PFSK-1 (cell line): ENCODE data around the gene CCNA2.

ENCODE experiments used
- FOXP2 ChIP-seq: optimal IDR thresholded peaks from 2 replicates; pipeline ENCODE3; 2011; ENCODE audit warnings: borderline replicate concordance, control low read depth, inconsistent platforms; ENCODE audit not compliant: insufficient read depth; ENCODE audit errors: extremely low read length, extremely low read depth
- POLR2AphosphoS5 ChIP-seq: IDR thresholded peaks from 2 replicates; pipeline ENCODE4 v1.6.1; 2012; ENCODE audit warnings: low read depth, mild to moderate bottlenecking, control low read depth, low read length, moderate library complexity
- REST ChIP-seq, 2 experiments: IDR thresholded peaks; 2 replicates each; pipeline versions ENCODE4 v1.6.1 to v1.8.0; 2011 to 2012; ENCODE audit warnings: low read depth in 2 of 2, low read length in 2 of 2, control low read depth in 1 of 2, inconsistent platforms in 1 of 2, mild to moderate bottlenecking in 1 of 2, moderate library complexity in 1 of 2; ENCODE audit not compliant: insufficient read depth in 1 of 2
- SIN3A ChIP-seq: IDR thresholded peaks from 2 replicates; pipeline ENCODE4 v1.6.1; 2012; ENCODE audit warnings: mild to moderate bottlenecking, low read length, moderate library complexity, borderline replicate concordance; ENCODE audit not compliant: insufficient read depth
- TAF1 ChIP-seq: IDR thresholded peaks from 2 replicates; pipeline ENCODE4 v1.6.1; 2012; ENCODE audit warnings: low read length, control low read depth, borderline replicate concordance; ENCODE audit not compliant: insufficient read depth

CCNA2 gene

GRCh38 chr4:121811122-121811521, 12.6 kb downstream of the CCNA2 start:
- TF ChIP-seq POLR2AphosphoS5 (no peak), SIN3A (no peak), FOXP2 (no peak), REST (IDR thresholded peaks at IDR 0.05; ENCODE audit: insufficient read depth in 1 of 2, low read depth in 2 of 2, low read length in 2 of 2) (no peak), TAF1 (no peak)

- TF ChIP-seq POLR2AphosphoS5 = no peak
- no peak for TF ChIP-seq TAF1
- no peak for TF ChIP-seq REST (IDR thresholded peaks at IDR 0.05; ENCODE audit: insufficient read depth in 1 of 2, low read depth in 2 of 2, low read length in 2 of 2)
- no peak for TF ChIP-seq SIN3A
- no peak for TF ChIP-seq FOXP2
These were observed 17.3 kb downstream of the CCNA2 start for GRCh38 chr4:121806411-121806810.

GRCh38 chr4:121801715-121802075, 22.0 kb downstream of the CCNA2 start:
- no peak for TF ChIP-seq TAF1
- no peak for TF ChIP-seq REST (IDR thresholded peaks at IDR 0.05; ENCODE audit: insufficient read depth in 1 of 2, low read depth in 2 of 2, low read length in 2 of 2)
- TF ChIP-seq POLR2AphosphoS5 = no peak
- no peak for TF ChIP-seq SIN3A
- no peak for TF ChIP-seq FOXP2

GRCh38 chr4:121800961-121801714, 22.5 kb downstream of the CCNA2 start, which contains the start of gene EXOSC9:
Gene EXOSC9 (plus strand): TSS chr4:121801323. CDS start chr4:121801425, 102 bp downstream.
- TF ChIP-seq FOXP2 = no peak
- 0 out of 2 replicates have a peak, but pooled peaks have one; percentile 56 for TF ChIP-seq SIN3A
- peak; percentile 89 for TF ChIP-seq POLR2AphosphoS5
- peak; percentile 81; the same call in 1 of the 2 replicates for TF ChIP-seq TAF1

GRCh38 chr4:121800638-121800960, 23.1 kb downstream of the CCNA2 start:
- TF ChIP-seq POLR2AphosphoS5 (no peak), SIN3A (no peak)

- TF ChIP-seq TAF1 = no peak
- TF ChIP-seq POLR2AphosphoS5 = no peak
- no peak for TF ChIP-seq SIN3A
- TF ChIP-seq REST (IDR thresholded peaks at IDR 0.05; ENCODE audit: insufficient read depth in 1 of 2, low read depth in 2 of 2, low read length in 2 of 2) = no peak
- no peak for TF ChIP-seq FOXP2
These were observed 23.7 kb downstream of the CCNA2 start for GRCh38 chr4:121799867-121800501.
